Stimulated activated memory B cell treated with anti-CD40 and anti-IgM and Interleukin-4, amounts not matched to agents 10 μg/mL and 1 μg/mL and 100 μg/mL, for 72 hours (primary cell): ENCODE data around the gene TMEM145.
A peak's percentile ranks its signal among the peaks of the same experiment; 100 is the strongest.

ENCODE experiments used
- ATAC-seq: fragments of 150-1000 bp; cut with Tn5 transposase; 2 replicates; pipeline ENCODE4 v1.10.0; 2021
- H3K27ac Mint-ChIP-seq: one replicate; pipeline ENCODE4 v1.8.0; 2022; ENCODE audit warnings: mild to moderate bottlenecking, mixed read lengths
- H3K27me3 Mint-ChIP-seq: one replicate; pipeline ENCODE4 v1.8.0; 2022; ENCODE audit warnings: mixed read lengths
- H3K36me3 Mint-ChIP-seq: one replicate; pipeline ENCODE4 v1.8.0; 2022; ENCODE audit warnings: mixed read lengths
- H3K4me1 Mint-ChIP-seq: one replicate; pipeline ENCODE4 v1.8.0; 2022; ENCODE audit warnings: mixed read lengths
- H3K4me3 Mint-ChIP-seq: one replicate; pipeline ENCODE4 v1.8.0; 2022; ENCODE audit warnings: mild to moderate bottlenecking, moderate library complexity, mixed read lengths
- H3K9me3 Mint-ChIP-seq: one replicate; pipeline ENCODE4 v1.8.0; 2022; ENCODE audit warnings: mixed read lengths

TMEM145 gene

GRCh38 chr19:42363614-42364346 is 50.7 kb downstream of the TMEM145 start:
- no peaks in the 10 kb centered on the region for H3K27me3 Mint-ChIP-seq
- no peak overlapping the region for H3K4me3 Mint-ChIP-seq
- H3K4me1 Mint-ChIP-seq, result peaks cover 40% of the 10 kb centered on the region
- peak; percentile 80 for ATAC-seq
- H3K27ac Mint-ChIP-seq, result peak overlapping the region; percentile 79
- H3K9me3 Mint-ChIP-seq, result no peaks in the 10 kb centered on the region
- H3K36me3 Mint-ChIP-seq, result peaks cover 42% of the 10 kb centered on the region

- H3K4me1 Mint-ChIP-seq, result peaks cover 47% of the 10 kb centered on the region
- no peak overlapping the region for H3K27ac Mint-ChIP-seq
- no peak overlapping the region for H3K4me3 Mint-ChIP-seq
- no peaks in the 10 kb centered on the region for H3K9me3 Mint-ChIP-seq
- H3K36me3 Mint-ChIP-seq, result peaks cover 29% of the 10 kb centered on the region
- no peak for ATAC-seq
- H3K27me3 Mint-ChIP-seq, result no peaks in the 10 kb centered on the region
These were observed 53.6 kb downstream of the TMEM145 start for GRCh38 chr19:42366673-42367072.

GRCh38 chr19:42367929-42368328 is 54.8 kb downstream of the TMEM145 start:
- ATAC-seq, result no peak
- Mint-ChIP-seq H3K4me3 (no peak overlapping the region), H3K9me3 (no peaks in the 10 kb centered on the region), H3K27me3 (no peaks in the 10 kb centered on the region), H3K4me1 (peaks cover 50% of the 10 kb centered on the region), H3K36me3 (peaks cover 28% of the 10 kb centered on the region), H3K27ac (no peak overlapping the region)

GRCh38 chr19:42368360-42368759 is 55.3 kb downstream of the TMEM145 start:
- ATAC-seq, result no peak
- Mint-ChIP-seq H3K36me3 (peaks cover 24% of the 10 kb centered on the region), H3K27me3 (no peaks in the 10 kb centered on the region), H3K4me3 (no peak overlapping the region), H3K4me1 (peaks cover 46% of the 10 kb centered on the region), H3K27ac (no peak overlapping the region), H3K9me3 (no peaks in the 10 kb centered on the region)

- H3K4me1 Mint-ChIP-seq, result peaks cover 42% of the 10 kb centered on the region
- ATAC-seq, result no peak
These were observed 55.7 kb downstream of the TMEM145 start for GRCh38 chr19:42368765-42369164.

GRCh38 chr19:42369433-42370067 is 56.4 kb downstream of the TMEM145 start:
- no peak overlapping the region for H3K4me3 Mint-ChIP-seq
- H3K27ac Mint-ChIP-seq, result peak overlapping the region; percentile 72
- no peak for ATAC-seq
- no peaks in the 10 kb centered on the region for H3K9me3 Mint-ChIP-seq
- H3K27me3 Mint-ChIP-seq, result no peaks in the 10 kb centered on the region
- peaks cover 15% of the 10 kb centered on the region for H3K36me3 Mint-ChIP-seq
- H3K4me1 Mint-ChIP-seq, result peaks cover 34% of the 10 kb centered on the region

More at GRCh38 chr19:42368765-42369164, 55.7 kb downstream of the TMEM145 start:
- Mint-ChIP-seq H3K36me3 (peaks cover 19% of the 10 kb centered on the region), H3K4me3 (no peak overlapping the region), H3K9me3 (no peaks in the 10 kb centered on the region), H3K27me3 (no peaks in the 10 kb centered on the region), H3K27ac (no peak overlapping the region)

- Mint-ChIP-seq H3K4me1 (peaks cover 29% of the 10 kb centered on the region), H3K4me3 (no peak overlapping the region), H3K36me3 (peaks cover 20% of the 10 kb centered on the region), H3K27me3 (no peaks in the 10 kb centered on the region), H3K9me3 (no peaks in the 10 kb centered on the region), H3K27ac (peak overlapping the region; percentile 72)
- no peak for ATAC-seq
These were observed 57.0 kb downstream of the TMEM145 start for GRCh38 chr19:42370068-42370520.

GRCh38 chr19:42370626-42371175 is 57.6 kb downstream of the TMEM145 start:
- Mint-ChIP-seq H3K4me1 (peaks cover 25% of the 10 kb centered on the region), H3K4me3 (no peak overlapping the region), H3K27me3 (no peaks in the 10 kb centered on the region), H3K36me3 (peaks cover 24% of the 10 kb centered on the region), H3K27ac (peak overlapping the region; percentile 72), H3K9me3 (no peaks in the 10 kb centered on the region)
- ATAC-seq, result no peak
